ENCODE results near the gene PDZRN4. TPM values are rescaled to one million over a fixed set of nuclear protein-coding genes. Genes with fewer than 3 reads are reported as not detected.

The PDZRN4 gene
- total and polyA plus RNA-seq, 3 donors from 2014 or later: 7.7 to 11.3 (median 11.3) TPM

- TF ChIP-seq POLR2A (IDR thresholded peaks at IDR 0.05) (no peak), CTCF (IDR thresholded peaks at IDR 0.05) (no peak)
- Histone ChIP-seq H3K9me3 (no peaks in the 10 kb centered on the region), H3K27me3 (no peaks in the 10 kb centered on the region), H3K4me1 (no peaks in the 10 kb centered on the region), H3K36me3 (ENCODE audit: low read depth, missing control alignments) (no peaks in the 10 kb centered on the region), H3K27ac (no peak overlapping the region), H3K4me3 (no peak overlapping the region)
- intact Hi-C loops (cut with DNase I; ENCODE audit: low total_unique reads): no loop called here
- DNase-seq: no peak
- 32 to 70% methylated on average over 3 of the region's 3 CpGs for WGBS, 2 donors
Observed at GRCh38 chr12:41336041-41336549, 148.0 kb downstream of the PDZRN4 start.

- H3K4me1 ChIP-seq: no peaks in the 10 kb centered on the region
- H3K27ac ChIP-seq: no peak overlapping the region
- intact Hi-C loops (cut with DNase I; ENCODE audit: low total_unique reads): no loop called here
- no peak for TF ChIP-seq POLR2A (IDR thresholded peaks at IDR 0.05)
- TF ChIP-seq CTCF (IDR thresholded peaks at IDR 0.05): no peak
- no peak for DNase-seq
- no peaks in the 10 kb centered on the region for H3K27me3 ChIP-seq
- no peak overlapping the region for H3K4me3 ChIP-seq
- H3K36me3 ChIP-seq (ENCODE audit: low read depth, missing control alignments): no peaks in the 10 kb centered on the region
- no peaks in the 10 kb centered on the region for H3K9me3 ChIP-seq
Observed at GRCh38 chr12:41339784-41340183, 151.7 kb downstream of the PDZRN4 start.

GRCh38 chr12:41344776-41345470 is 156.8 kb downstream of the PDZRN4 start:
- TF ChIP-seq CTCF (IDR thresholded peaks at IDR 0.05): no peak
- TF ChIP-seq POLR2A (IDR thresholded peaks at IDR 0.05): no peak
- DNase-seq: no peak
- no peaks in the 10 kb centered on the region for H3K4me1 ChIP-seq
- WGBS, 2 donors: 25 to 29% methylated on average over 8 of the region's 8 CpGs
- no peaks in the 10 kb centered on the region for H3K36me3 ChIP-seq (ENCODE audit: low read depth, missing control alignments)
- no peaks in the 10 kb centered on the region for H3K27me3 ChIP-seq
- no peaks in the 10 kb centered on the region for H3K9me3 ChIP-seq
- H3K4me3 ChIP-seq: no peak overlapping the region
- no peak overlapping the region for H3K27ac ChIP-seq
- intact Hi-C loops (cut with DNase I; ENCODE audit: low total_unique reads): no loop called here

- H3K27ac ChIP-seq: no peak overlapping the region
- intact Hi-C loops (cut with DNase I; ENCODE audit: low total_unique reads): no loop called here
- no peaks in the 10 kb centered on the region for H3K9me3 ChIP-seq
- 78 to 92% methylated on average over 1 of the region's 1 CpG for WGBS, 2 donors
- TF ChIP-seq POLR2A (IDR thresholded peaks at IDR 0.05) (no peak), CTCF (IDR thresholded peaks at IDR 0.05) (no peak)
- H3K4me3 ChIP-seq: no peak overlapping the region
- no peaks in the 10 kb centered on the region for H3K36me3 ChIP-seq (ENCODE audit: low read depth, missing control alignments)
- no peaks in the 10 kb centered on the region for H3K4me1 ChIP-seq
- no peaks in the 10 kb centered on the region for H3K27me3 ChIP-seq
- no peak for DNase-seq
Observed at GRCh38 chr12:41348198-41348597, 160.1 kb downstream of the PDZRN4 start.

- no peaks in the 10 kb centered on the region for H3K9me3 ChIP-seq
- H3K27ac ChIP-seq: no peak overlapping the region
- no peak for DNase-seq
- no peaks in the 10 kb centered on the region for H3K27me3 ChIP-seq
- no peaks in the 10 kb centered on the region for H3K36me3 ChIP-seq (ENCODE audit: low read depth, missing control alignments)
- H3K4me3 ChIP-seq: no peak overlapping the region
- H3K4me1 ChIP-seq: no peaks in the 10 kb centered on the region
- TF ChIP-seq CTCF (IDR thresholded peaks at IDR 0.05) (no peak), POLR2A (IDR thresholded peaks at IDR 0.05) (no peak)
- intact Hi-C loops (cut with DNase I; ENCODE audit: low total_unique reads): no loop called here
Observed at GRCh38 chr12:41356181-41356580, 168.1 kb downstream of the PDZRN4 start.
